SK-N-SH (cell line): ENCODE results near the gene AQP1.

Experiments
- CTCF ChIP-seq: fragments of 200-600 bp; sonication (generic); IDR thresholded peaks from 2 replicates; pipeline ENCODE4 v1.6.1; 2017; ENCODE audit warnings: antibody characterized with exemption, mild to moderate bottlenecking, moderate library complexity
- ELF1 ChIP-seq: IDR thresholded peaks from 2 replicates; pipeline ENCODE4 v1.4.0; 2012
- EP300 ChIP-seq, 2 experiments: IDR thresholded peaks; 2 replicates each; pipeline versions ENCODE4 v1.4.0 to v1.6.1; 2012; ENCODE audit warnings: borderline replicate concordance in 1 of 2, low read depth in 1 of 2, low read length in 1 of 2
- GATA2 ChIP-seq: sonication (generic); formaldehyde crosslinking; IDR thresholded peaks from 2 replicates; pipeline ENCODE4 v1.5.0; 2020; ENCODE audit warnings: mild to moderate bottlenecking, missing genetic modification reagents
- POLR2AphosphoS5 ChIP-seq: IDR thresholded peaks from 2 replicates; pipeline ENCODE4 v1.6.1; 2012; ENCODE audit warnings: low read depth, low read length
- RAD21 ChIP-seq: IDR thresholded peaks from 2 replicates; pipeline ENCODE4 v1.6.1; 2012; ENCODE audit warnings: mild to moderate bottlenecking, low read length
- REST ChIP-seq: IDR thresholded peaks from 2 replicates; pipeline ENCODE4 v1.6.1; 2012; ENCODE audit warnings: mild to moderate bottlenecking, low read depth, low read length, moderate library complexity
- SIN3A ChIP-seq: IDR thresholded peaks from 2 replicates; pipeline ENCODE4 v1.6.1; 2012; ENCODE audit warnings: low read depth, mild to moderate bottlenecking, low read length, moderate library complexity, borderline replicate concordance
- SMC3 ChIP-seq: IDR thresholded peaks from 2 replicates; pipeline ENCODE4 v1.6.1; 2012; ENCODE audit warnings: low read depth, low read length, improper control_type of control experiment
- TAF1 ChIP-seq: IDR thresholded peaks from 2 replicates; pipeline ENCODE4 v1.6.1; 2012; ENCODE audit warnings: low read depth, mild to moderate bottlenecking, low read length, moderate library complexity, borderline replicate concordance
- YY1 ChIP-seq: IDR thresholded peaks from 2 replicates; pipeline ENCODE4 v1.4.0; 2012; ENCODE audit warnings: low read depth, mild to moderate bottlenecking
- TF ChIP-seq, protein P1 (sequence below): IDR thresholded peaks from 2 replicates; pipeline ENCODE4 v1.4.0; 2012; ENCODE audit warnings: low read depth

DNA sequence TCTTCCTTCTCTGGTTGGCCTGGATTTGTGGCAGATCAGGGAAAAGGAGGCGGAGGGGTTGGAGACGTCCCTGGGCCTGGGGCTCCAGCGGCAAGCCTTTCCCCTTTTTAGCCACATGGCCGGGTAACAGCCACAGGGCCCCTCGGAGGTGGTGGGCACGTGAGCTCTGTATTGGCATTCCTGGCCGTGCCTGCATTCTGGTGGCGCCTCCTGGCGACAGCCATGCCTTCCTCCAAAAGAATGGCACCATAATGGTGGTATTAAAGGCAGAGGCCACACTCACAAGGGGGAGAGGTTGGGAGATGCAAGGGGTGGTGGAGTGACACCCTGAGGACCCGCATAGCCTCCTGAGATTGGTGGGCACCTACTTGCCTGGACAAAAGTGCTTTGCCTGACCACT, 3.0 kb upstream of the AQP1 start:
- TF ChIP-seq RAD21: peak; percentile 21; the same call in 1 of the 2 replicates
- no peak for TF ChIP-seq YY1
- TF ChIP-seq REST: no peak
- no peak for TF ChIP-seq CTCF
- TF ChIP-seq ELF1: no peak
- no peak for TF ChIP-seq POLR2AphosphoS5
- no peak for TF ChIP-seq TAF1
- TF ChIP-seq, protein P1, sequence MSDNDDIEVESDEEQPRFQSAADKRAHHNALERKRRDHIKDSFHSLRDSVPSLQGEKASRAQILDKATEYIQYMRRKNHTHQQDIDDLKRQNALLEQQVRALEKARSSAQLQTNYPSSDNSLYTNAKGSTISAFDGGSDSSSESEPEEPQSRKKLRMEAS: no peak
- TF ChIP-seq EP300 (IDR thresholded peaks at IDR 0.05; ENCODE audit: borderline replicate concordance in 1 of 2, low read depth in 1 of 2, low read length in 1 of 2): no peak
- no peak for TF ChIP-seq SIN3A
- TF ChIP-seq GATA2: no peak
- no peak for TF ChIP-seq SMC3
